K562 (cell line): ENCODE results near the gene ERAL1. TPM values are rescaled to one million over a fixed set of nuclear protein-coding genes. Genes with fewer than 3 reads are reported as not detected.
A peak's percentile ranks its signal among the peaks of the same experiment; 100 is the strongest.

Experiments used
- ARID4B ChIP-seq: sonication (generic); formaldehyde crosslinking; IDR thresholded peaks from 2 replicates; pipeline ENCODE4 v1.8.0; 2022; ENCODE audit warnings: mild to moderate bottlenecking, missing genetic modification reagents
- CEBPB ChIP-seq: fragments of 450-650 bp; IDR thresholded peaks from 2 replicates; pipeline ENCODE4 v1.6.1; 2016; ENCODE audit warnings: missing genetic modification characterization, missing compliant biosample characterization
- CXXC5 ChIP-seq: fragments of 250-450 bp; sonication (Bioruptor Pico); IDR thresholded peaks from 2 replicates; pipeline ENCODE4 v1.8.0; 2022; ENCODE audit warnings: inconsistent platforms, mild to moderate bottlenecking, moderate library complexity
- E2F6 ChIP-seq, 2 experiments: IDR thresholded peaks; 2 replicates each; pipeline ENCODE4 v1.6.1; 2011; ENCODE audit warnings: borderline replicate concordance in 1 of 2, control low read depth in 1 of 2, low read depth in 1 of 2, low read length in 1 of 2, mild to moderate bottlenecking in 1 of 2, mixed read lengths in 1 of 2, moderate library complexity in 1 of 2; ENCODE audit not compliant: insufficient read depth in 1 of 2, insufficient read length in 1 of 2, poor library complexity in 1 of 2, severe bottlenecking in 1 of 2; ENCODE audit errors: extremely low read depth in 1 of 2
- NKRF ChIP-seq: fragments of 450-650 bp; IDR thresholded peaks from 2 replicates; pipeline ENCODE4 v1.6.1; 2016; ENCODE audit warnings: borderline replicate concordance
- RUNX1 ChIP-seq: sonication (generic); IDR thresholded peaks from 2 replicates; pipeline ENCODE4 v1.6.1; 2016; ENCODE audit warnings: antibody characterized with exemption, low read depth
- SUPT5H ChIP-seq: fragments of 450-650 bp; IDR thresholded peaks from 2 replicates; pipeline ENCODE4 v1.6.1; 2016
- TOE1 ChIP-seq, 2 experiments: fragments of 450-650 bp in 1 of 2; sonication (generic) in 1 of 2; formaldehyde crosslinking in 1 of 2; IDR thresholded peaks; 2 replicates each; pipeline versions ENCODE4 v1.7.1 to v1.8.0; 2016 to 2022; ENCODE audit warnings: borderline replicate concordance in 2 of 2, mild to moderate bottlenecking in 2 of 2, antibody characterized with exemption in 1 of 2, inconsistent platforms in 1 of 2, low read depth in 1 of 2, missing genetic modification reagents in 1 of 2, moderate library complexity in 1 of 2
- USF1 ChIP-seq: sonication (generic); formaldehyde crosslinking; IDR thresholded peaks from 2 replicates; pipeline ENCODE4 v1.9.0; 2022; ENCODE audit warnings: mild to moderate bottlenecking, missing genetic modification reagents
- ZBTB43 ChIP-seq: sonication (generic); formaldehyde crosslinking; IDR thresholded peaks from 2 replicates; pipeline ENCODE4 v1.8.0; 2023; ENCODE audit warnings: mild to moderate bottlenecking, missing genetic modification reagents
- ZNF592 ChIP-seq: fragments of 450-650 bp; IDR thresholded peaks from 2 replicates; pipeline ENCODE4 v1.6.1; 2017; ENCODE audit warnings: antibody characterized with exemption, mild to moderate bottlenecking
- polyA plus RNA-seq, 8 experiments: library from polyadenylated mRNA; depleted of rRNA in 4 of 8; stranded (reverse) in 5 of 8; unstranded in 3 of 8; fragments of >200 nt; fragmentation: Nextera tagmentation in 2 of 8; fragmentation: Illumina TruSeq in 1 of 8; extraction: Ambion mirVana in 2 of 8; extraction: Trizol in 1 of 8; gene quantifications; 2 replicates each; pipeline versions ENCODE4 v1.2.1 to v1.2.3, GENCODE V29; 2011 to 2014; ENCODE audit warnings: inconsistent platforms in 1 of 8, missing spikeins in 1 of 8
- total RNA-seq, 7 experiments: library from RNA; depleted of rRNA in 6 of 7; stranded (reverse); fragments of >200 nt in 6 of 7; fragmentation: Illumina TruSeq in 2 of 7; extraction: Trizol in 2 of 7; gene quantifications; 2 replicates each; pipeline versions ENCODE4 v1.2.1 to v1.2.3, GENCODE V29; 2011 to 2021; ENCODE audit warnings: low replicate concordance in 1 of 7

ERAL1 gene
- total and polyA plus RNA-seq, 9 of the 15 experiments (the other 6 are each of a cell fraction or from before 2014, with no cell fraction given) = 37.5 to 351 (median 106) TPM

GRCh38 chr17:28860363-28860808, 5.6 kb downstream of the ERAL1 start (continued):
- TF ChIP-seq CXXC5 (peak; percentile 39), ZNF592 (peak; percentile 93), CEBPB (tag) (peak; percentile 76), USF1 (peak; percentile 100), ARID4B (CRISPR knock-in tag) (0 out of 2 replicates have a peak, but pooled peaks have one; percentile 23), SUPT5H (peak; percentile 45), TOE1 (IDR thresholded peaks at IDR 0.05; ENCODE audit: borderline replicate concordance) (peak; percentile 94), TOE1 (CRISPR knock-in tag; IDR thresholded peaks at IDR 0.05; ENCODE audit: borderline replicate concordance, low read depth) (no peak), E2F6 (IDR thresholded peaks at IDR 0.05; ENCODE audit: borderline replicate concordance in 1 of 2, extremely low read depth in 1 of 2, insufficient read depth in 1 of 2, insufficient read length in 1 of 2, low read depth in 1 of 2, low read length in 1 of 2, poor library complexity in 1 of 2, severe bottlenecking in 1 of 2) (peak; percentile 17 to 61), NKRF (peak; percentile 33; the same call in 1 of the 2 replicates), RUNX1 (peak; percentile 69; the same call in 1 of the 2 replicates), ZBTB43 (CRISPR knock-in tag) (no peak)
